ENCODE data around the gene CRKL.

- TF ChIP-seq CTCF (conservative IDR thresholded peaks at IDR 0.05) (no peak), EZH2 (IDR thresholded peaks at IDR 0.05; ENCODE audit: low read depth) (no peak)
Observed at GRCh38 chr22:20966883-20967696, 49.9 kb downstream of the CRKL start, which contains the start of gene AIFM3.

Measured in PC-9 (cell line).